ENCODE results near the gene TRIM9.

The TRIM9 gene

GRCh38 chr14:51002406-51002999, 92.4 kb downstream of the TRIM9 start:
- TF ChIP-seq ESRRG (CRISPR knock-in tag; IDR thresholded peaks at IDR 0.05) (no peak), BACH2 (CRISPR knock-in tag; IDR thresholded peaks at IDR 0.05; ENCODE audit: borderline replicate concordance) (no peak)
- ATAC-seq, result no peak

- no peak for TF ChIP-seq CSRNP3 (CRISPR knock-in tag; IDR thresholded peaks at IDR 0.05)
- TF ChIP-seq ZFP30 (CRISPR knock-in tag; IDR thresholded peaks at IDR 0.05), result no peak
- no peak for TF ChIP-seq OSR1 (CRISPR knock-in tag; IDR thresholded peaks at IDR 0.05)
- no peak for TF ChIP-seq POU6F1 (CRISPR knock-in tag; IDR thresholded peaks at IDR 0.05; ENCODE audit: borderline replicate concordance, low read depth)
- TF ChIP-seq ZFP3 (CRISPR knock-in tag; IDR thresholded peaks at IDR 0.05), result no peak
- TF ChIP-seq CSDC2 (CRISPR knock-in tag; IDR thresholded peaks at IDR 0.05), result no peak
- no peak for TF ChIP-seq ZNF8 (CRISPR knock-in tag; IDR thresholded peaks at IDR 0.05)
- no peak for TF ChIP-seq ZC3H10 (CRISPR knock-in tag; IDR thresholded peaks at IDR 0.05)
- TF ChIP-seq ISL1 (CRISPR knock-in tag; IDR thresholded peaks at IDR 0.05), result no peak
- TF ChIP-seq SNAI2 (CRISPR knock-in tag; IDR thresholded peaks at IDR 0.05), result no peak
- TF ChIP-seq ZNF565 (CRISPR knock-in tag; conservative IDR thresholded peaks at IDR 0.05; ENCODE audit: low read depth), result no peak
- no peak for ATAC-seq
Measured at GRCh38 chr14:51000566-51000965, 94.3 kb downstream of the TRIM9 start.

GRCh38 chr14:50999726-51000125, 95.2 kb downstream of the TRIM9 start:
- no peak for ATAC-seq
- TF ChIP-seq POU6F1 (CRISPR knock-in tag; IDR thresholded peaks at IDR 0.05; ENCODE audit: borderline replicate concordance, low read depth) (no peak), CSRNP3 (CRISPR knock-in tag; IDR thresholded peaks at IDR 0.05) (no peak), ZC3H10 (CRISPR knock-in tag; IDR thresholded peaks at IDR 0.05) (no peak), TCF4 (CRISPR knock-in tag; IDR thresholded peaks at IDR 0.05; ENCODE audit: borderline replicate concordance) (no peak), ZFP3 (CRISPR knock-in tag; IDR thresholded peaks at IDR 0.05) (no peak), SNAI2 (CRISPR knock-in tag; IDR thresholded peaks at IDR 0.05) (no peak), ARNTL (CRISPR knock-in tag; IDR thresholded peaks at IDR 0.05; ENCODE audit: borderline replicate concordance, low read depth) (no peak), OSR1 (CRISPR knock-in tag; IDR thresholded peaks at IDR 0.05) (no peak), ISL1 (CRISPR knock-in tag; IDR thresholded peaks at IDR 0.05) (no peak)

- no peak for ATAC-seq
- TF ChIP-seq BACH2 (CRISPR knock-in tag; IDR thresholded peaks at IDR 0.05; ENCODE audit: borderline replicate concordance) (no peak), CSRNP3 (CRISPR knock-in tag; IDR thresholded peaks at IDR 0.05) (no peak), RARB (CRISPR knock-in tag; IDR thresholded peaks at IDR 0.05) (no peak), ISL1 (CRISPR knock-in tag; IDR thresholded peaks at IDR 0.05) (no peak), POU6F1 (CRISPR knock-in tag; IDR thresholded peaks at IDR 0.05; ENCODE audit: borderline replicate concordance, low read depth) (no peak), ARNTL (CRISPR knock-in tag; IDR thresholded peaks at IDR 0.05; ENCODE audit: borderline replicate concordance, low read depth) (no peak), SNAI2 (CRISPR knock-in tag; IDR thresholded peaks at IDR 0.05) (no peak), OSR1 (CRISPR knock-in tag; IDR thresholded peaks at IDR 0.05) (no peak)
Measured at GRCh38 chr14:50998612-50999011, 96.3 kb downstream of the TRIM9 start.
